Measurements from ENCODE around the gene MAP4K2. TPM values are rescaled to one million over a fixed set of nuclear protein-coding genes. Genes with fewer than 3 reads are reported as not detected.

MAP4K2 gene
- total RNA-seq, 3 donors from 2014 or later, result 42.2 to 51.5 (median 43.7) TPM

- Mint-ChIP-seq H3K36me3 (ENCODE audit: insufficient read depth) (no peaks in the 10 kb centered on the region), H3K4me1 (ENCODE audit: low read depth) (peaks cover 37% of the 10 kb centered on the region), H3K9me3 (no peaks in the 10 kb centered on the region), H3K4me3 (peak overlapping the region; percentile 86), H3K27me3 (ENCODE audit: low read depth) (no peaks in the 10 kb centered on the region)
- peak; percentile 62 for DNase-seq
- peak; percentile 19 to 27 for ATAC-seq
These were observed 57.3 kb downstream of the MAP4K2 start for GRCh38 chr11:64745521-64746328.

- DNase-seq (peak; percentile 62), ATAC-seq (peak in 1 of 2 donors; percentile 4)
- H3K4me1 Mint-ChIP-seq (ENCODE audit: low read depth), result peaks cover 36% of the 10 kb centered on the region
- H3K27me3 Mint-ChIP-seq (ENCODE audit: low read depth), result no peaks in the 10 kb centered on the region
- peaks cover 5% of the 10 kb centered on the region for H3K36me3 Mint-ChIP-seq (ENCODE audit: insufficient read depth)
- H3K9me3 Mint-ChIP-seq, result no peaks in the 10 kb centered on the region
- peak overlapping the region; percentile 86 for H3K4me3 Mint-ChIP-seq
These were observed 57.9 kb downstream of the MAP4K2 start for GRCh38 chr11:64745189-64745520.

GRCh38 chr11:64744544-64745188, 58.3 kb downstream of the MAP4K2 start:
- Mint-ChIP-seq H3K4me1 (ENCODE audit: low read depth) (peaks cover 34% of the 10 kb centered on the region), H3K27me3 (ENCODE audit: low read depth) (no peaks in the 10 kb centered on the region), H3K4me3 (peak overlapping the region; percentile 88), H3K36me3 (ENCODE audit: insufficient read depth) (peaks cover 6% of the 10 kb centered on the region), H3K9me3 (no peaks in the 10 kb centered on the region)
- peak in 1 of 2 donors; percentile 1 for ATAC-seq
- no peak for DNase-seq

GRCh38 chr11:64743591-64744543, 59.1 kb downstream of the MAP4K2 start, which contains the start of gene RASGRP2:
RASGRP2 (minus strand) TSS chr11:64744142; CDS start chr11:64742866, 1,276 bp downstream.
- H3K36me3 Mint-ChIP-seq (ENCODE audit: insufficient read depth), result peaks cover 6% of the 10 kb centered on the region
- DNase-seq, result peak; percentile 79
- no peaks in the 10 kb centered on the region for H3K9me3 Mint-ChIP-seq
- no peaks in the 10 kb centered on the region for H3K27me3 Mint-ChIP-seq (ENCODE audit: low read depth)
- peak within 1 kb of the TSS; percentile 88 for H3K4me3 Mint-ChIP-seq
- ATAC-seq, result peak; percentile 35 to 41
- peaks cover 34% of the 10 kb centered on the region for H3K4me1 Mint-ChIP-seq (ENCODE audit: low read depth)

GRCh38 chr11:64742889-64743590, 60.0 kb downstream of the MAP4K2 start:
- peaks cover 32% of the 10 kb centered on the region for H3K4me1 Mint-ChIP-seq (ENCODE audit: low read depth)
- peak; percentile 57 for ATAC-seq
- peaks cover 7% of the 10 kb centered on the region for H3K36me3 Mint-ChIP-seq (ENCODE audit: insufficient read depth)
- peak overlapping the region; percentile 88 for H3K4me3 Mint-ChIP-seq
- no peaks in the 10 kb centered on the region for H3K27me3 Mint-ChIP-seq (ENCODE audit: low read depth)
- no peaks in the 10 kb centered on the region for H3K9me3 Mint-ChIP-seq
- peak; percentile 71 for DNase-seq

- Mint-ChIP-seq H3K9me3 (no peaks in the 10 kb centered on the region), H3K36me3 (ENCODE audit: insufficient read depth) (peaks cover 8% of the 10 kb centered on the region), H3K4me1 (ENCODE audit: low read depth) (peaks cover 30% of the 10 kb centered on the region), H3K27me3 (ENCODE audit: low read depth) (no peaks in the 10 kb centered on the region), H3K4me3 (peak overlapping the region; percentile 62)
- no peak for DNase-seq
- ATAC-seq, result peak; percentile 27 to 32
These were observed 60.7 kb downstream of the MAP4K2 start for GRCh38 chr11:64742087-64742888.

- Mint-ChIP-seq H3K36me3 (ENCODE audit: insufficient read depth) (peaks cover 8% of the 10 kb centered on the region), H3K9me3 (no peaks in the 10 kb centered on the region), H3K27me3 (ENCODE audit: low read depth) (no peaks in the 10 kb centered on the region), H3K4me1 (ENCODE audit: low read depth) (peaks cover 33% of the 10 kb centered on the region), H3K4me3 (peak overlapping the region; percentile 62)
- no peak for ATAC-seq
- no peak for DNase-seq
These were observed 61.5 kb downstream of the MAP4K2 start for GRCh38 chr11:64741375-64742086.

- Mint-ChIP-seq H3K4me1 (ENCODE audit: low read depth) (peaks cover 34% of the 10 kb centered on the region), H3K4me3 (no peak overlapping the region)
- no peak for ATAC-seq
These were observed 63.1 kb downstream of the MAP4K2 start for GRCh38 chr11:64739871-64740270.

GRCh38 chr11:64736654-64737053, 66.4 kb downstream of the MAP4K2 start:
- ATAC-seq (no peak), DNase-seq (no peak)
- Mint-ChIP-seq H3K4me1 (ENCODE audit: low read depth) (peaks cover 30% of the 10 kb centered on the region), H3K27me3 (ENCODE audit: low read depth) (no peaks in the 10 kb centered on the region), H3K9me3 (no peaks in the 10 kb centered on the region), H3K4me3 (no peak overlapping the region), H3K36me3 (ENCODE audit: insufficient read depth) (peaks cover 19% of the 10 kb centered on the region)

More at GRCh38 chr11:64739871-64740270, 63.1 kb downstream of the MAP4K2 start:
- DNase-seq, result no peak
- H3K27me3 Mint-ChIP-seq (ENCODE audit: low read depth), result no peaks in the 10 kb centered on the region
- peaks cover 15% of the 10 kb centered on the region for H3K36me3 Mint-ChIP-seq (ENCODE audit: insufficient read depth)
- no peaks in the 10 kb centered on the region for H3K9me3 Mint-ChIP-seq

- DNase-seq, result no peak
- no peak for ATAC-seq
- H3K36me3 Mint-ChIP-seq (ENCODE audit: insufficient read depth), result peaks cover 23% of the 10 kb centered on the region
- no peak overlapping the region for H3K4me3 Mint-ChIP-seq
- H3K4me1 Mint-ChIP-seq (ENCODE audit: low read depth), result peaks cover 25% of the 10 kb centered on the region
- no peaks in the 10 kb centered on the region for H3K9me3 Mint-ChIP-seq
- H3K27me3 Mint-ChIP-seq (ENCODE audit: low read depth), result no peaks in the 10 kb centered on the region
These were observed 67.2 kb downstream of the MAP4K2 start for GRCh38 chr11:64735725-64736259.
